ENCODE data around the gene PPFIA2.

- TF ChIP-seq CTCF (optimal IDR thresholded peaks at IDR 0.05 in 1 of 3, IDR thresholded peaks at IDR 0.05 in 1 of 3, conservative IDR thresholded peaks at IDR 0.05 in 1 of 3; ENCODE audit: extremely low read depth in 1 of 3, insufficient read depth in 2 of 3, low read length in 3 of 3) (no peak), EZH2 (IDR thresholded peaks at IDR 0.05; ENCODE audit: low read length) (no peak)
These were observed 428.7 kb downstream of the PPFIA2 start for GRCh38 chr12:81330480-81330879.
